Bronchial epithelial cell (primary cell): ENCODE data around the gene TIE1. TPM values are rescaled to one million over a fixed set of nuclear protein-coding genes. Genes with fewer than 3 reads are reported as not detected.

Source experiments
- DNase-seq: peaks from one replicate; pipeline ENCODE4 v3.0.0-alpha.2; 2010; ENCODE audit warnings: low read depth
- FAIRE-seq: peaks from 2 replicates; lab custom pipeline; 2011; peaks lifted over from hg19 to GRCh38; lab: Jason Lieb, UNC
- H3K27me3 ChIP-seq: 2 replicates; pipeline ENCODE4 v1.5.1; 2011; ENCODE audit warnings: low read length; ENCODE audit not compliant: control insufficient read depth, insufficient read depth
- H3K36me3 ChIP-seq: 2 replicates; pipeline ENCODE4 v1.5.1; 2011; ENCODE audit warnings: low read length; ENCODE audit not compliant: control insufficient read depth, insufficient read depth
- H3K4me3 ChIP-seq: 2 replicates; pipeline ENCODE4 v1.5.1; 2011; ENCODE audit warnings: mild to moderate bottlenecking, low read depth, low read length, control low read depth
- total RNA-seq: library from RNA; depleted of rRNA; stranded (reverse); fragments of >200 nt; gene quantifications from 2 replicates; pipeline ENCODE4 v1.2.1, GENCODE V29; 2014
- TF ChIP-seq, protein P1 (sequence below): IDR thresholded peaks from 2 replicates; pipeline ENCODE4 v1.5.1; 2011; ENCODE audit warnings: mild to moderate bottlenecking, moderate library complexity, low read length, control low read depth, inconsistent platforms; ENCODE audit not compliant: insufficient read depth, severe bottlenecking

Gene TIE1
- total RNA-seq, 1 donor from 2014 or later = 0.53 TPM

DNA sequence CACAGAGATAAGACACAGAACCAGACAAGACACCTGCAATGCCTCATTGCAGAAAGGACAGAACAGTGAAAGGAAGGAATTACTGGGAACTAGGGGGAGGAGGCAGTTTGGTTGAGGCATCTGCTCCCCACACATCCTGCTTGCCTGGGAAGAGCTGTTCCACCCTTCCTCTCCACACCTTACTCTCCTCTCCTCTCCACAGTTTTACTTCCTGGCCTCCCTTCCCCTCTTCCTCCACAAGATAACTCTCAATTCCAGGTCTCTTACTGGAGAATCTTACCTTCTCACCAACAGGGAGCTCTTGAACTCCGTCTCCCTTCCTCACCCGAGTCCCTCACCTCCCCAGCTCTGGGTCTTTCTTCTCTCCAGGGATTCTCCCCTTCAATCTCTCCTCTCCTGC is 64.9 kb downstream of the TIE1 start:
- no peaks in the 10 kb centered on the region for H3K27me3 ChIP-seq
- FAIRE-seq (no peak), DNase-seq (no peak)
- H3K4me3 ChIP-seq = peak overlapping the region; percentile 74
- TF ChIP-seq, protein P1, sequence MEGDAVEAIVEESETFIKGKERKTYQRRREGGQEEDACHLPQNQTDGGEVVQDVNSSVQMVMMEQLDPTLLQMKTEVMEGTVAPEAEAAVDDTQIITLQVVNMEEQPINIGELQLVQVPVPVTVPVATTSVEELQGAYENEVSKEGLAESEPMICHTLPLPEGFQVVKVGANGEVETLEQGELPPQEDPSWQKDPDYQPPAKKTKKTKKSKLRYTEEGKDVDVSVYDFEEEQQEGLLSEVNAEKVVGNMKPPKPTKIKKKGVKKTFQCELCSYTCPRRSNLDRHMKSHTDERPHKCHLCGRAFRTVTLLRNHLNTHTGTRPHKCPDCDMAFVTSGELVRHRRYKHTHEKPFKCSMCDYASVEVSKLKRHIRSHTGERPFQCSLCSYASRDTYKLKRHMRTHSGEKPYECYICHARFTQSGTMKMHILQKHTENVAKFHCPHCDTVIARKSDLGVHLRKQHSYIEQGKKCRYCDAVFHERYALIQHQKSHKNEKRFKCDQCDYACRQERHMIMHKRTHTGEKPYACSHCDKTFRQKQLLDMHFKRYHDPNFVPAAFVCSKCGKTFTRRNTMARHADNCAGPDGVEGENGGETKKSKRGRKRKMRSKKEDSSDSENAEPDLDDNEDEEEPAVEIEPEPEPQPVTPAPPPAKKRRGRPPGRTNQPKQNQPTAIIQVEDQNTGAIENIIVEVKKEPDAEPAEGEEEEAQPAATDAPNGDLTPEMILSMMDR = no peak
- H3K36me3 ChIP-seq = peaks cover 30% of the 10 kb centered on the region

DNA sequence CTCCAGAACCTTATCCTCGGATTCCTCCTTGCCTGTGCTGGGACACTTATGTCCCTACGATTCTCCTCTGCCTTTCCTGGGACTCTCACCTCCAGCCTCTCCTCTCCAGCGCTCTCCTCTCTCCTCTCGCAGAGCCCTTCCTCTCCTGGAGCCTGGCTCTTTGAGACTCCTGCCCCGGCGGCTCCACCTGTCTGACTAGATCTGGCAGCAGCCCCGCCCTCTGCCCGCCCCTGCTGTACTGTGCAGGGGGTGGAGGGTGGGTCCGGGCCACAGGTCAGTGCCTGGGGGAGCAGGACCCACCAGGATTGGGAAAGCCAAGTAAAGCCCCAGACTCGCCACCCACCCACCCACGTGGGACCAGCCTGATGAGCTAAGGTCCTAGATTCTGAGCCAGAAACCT is 65.4 kb downstream of the TIE1 start:
- no peak for FAIRE-seq
- TF ChIP-seq, protein P1 = no peak
- Histone ChIP-seq H3K36me3 (peaks cover 30% of the 10 kb centered on the region), H3K4me3 (peak overlapping the region; percentile 74), H3K27me3 (no peaks in the 10 kb centered on the region)
- peak; percentile 46 for DNase-seq

DNA sequence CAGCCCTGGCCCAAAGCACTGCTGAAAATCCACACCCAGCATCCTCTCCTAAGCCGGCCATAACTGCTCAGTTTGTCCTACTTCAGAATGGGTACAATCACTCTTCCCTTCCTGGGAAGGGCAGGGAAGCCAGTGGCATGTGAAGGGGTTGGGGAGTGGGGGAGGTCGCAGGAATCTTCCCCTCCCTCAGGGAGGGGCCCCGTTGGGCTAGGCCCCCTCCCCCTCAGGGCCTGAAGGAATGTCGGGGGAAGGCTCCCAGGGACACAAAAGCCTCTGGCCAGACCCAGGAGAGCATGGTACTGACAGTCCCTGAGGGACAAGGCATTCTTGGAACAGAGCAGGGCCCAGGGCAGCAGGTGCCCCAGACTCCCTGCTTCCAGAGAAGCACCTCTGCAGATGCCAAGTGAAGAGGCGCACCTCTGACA is 65.8 kb downstream of the TIE1 start:
- FAIRE-seq (peak; percentile 32), DNase-seq (no peak)
- peaks cover 30% of the 10 kb centered on the region for H3K36me3 ChIP-seq
- peak overlapping the region; percentile 74 for H3K4me3 ChIP-seq
- no peaks in the 10 kb centered on the region for H3K27me3 ChIP-seq
- TF ChIP-seq, protein P1 = no peak

DNA sequence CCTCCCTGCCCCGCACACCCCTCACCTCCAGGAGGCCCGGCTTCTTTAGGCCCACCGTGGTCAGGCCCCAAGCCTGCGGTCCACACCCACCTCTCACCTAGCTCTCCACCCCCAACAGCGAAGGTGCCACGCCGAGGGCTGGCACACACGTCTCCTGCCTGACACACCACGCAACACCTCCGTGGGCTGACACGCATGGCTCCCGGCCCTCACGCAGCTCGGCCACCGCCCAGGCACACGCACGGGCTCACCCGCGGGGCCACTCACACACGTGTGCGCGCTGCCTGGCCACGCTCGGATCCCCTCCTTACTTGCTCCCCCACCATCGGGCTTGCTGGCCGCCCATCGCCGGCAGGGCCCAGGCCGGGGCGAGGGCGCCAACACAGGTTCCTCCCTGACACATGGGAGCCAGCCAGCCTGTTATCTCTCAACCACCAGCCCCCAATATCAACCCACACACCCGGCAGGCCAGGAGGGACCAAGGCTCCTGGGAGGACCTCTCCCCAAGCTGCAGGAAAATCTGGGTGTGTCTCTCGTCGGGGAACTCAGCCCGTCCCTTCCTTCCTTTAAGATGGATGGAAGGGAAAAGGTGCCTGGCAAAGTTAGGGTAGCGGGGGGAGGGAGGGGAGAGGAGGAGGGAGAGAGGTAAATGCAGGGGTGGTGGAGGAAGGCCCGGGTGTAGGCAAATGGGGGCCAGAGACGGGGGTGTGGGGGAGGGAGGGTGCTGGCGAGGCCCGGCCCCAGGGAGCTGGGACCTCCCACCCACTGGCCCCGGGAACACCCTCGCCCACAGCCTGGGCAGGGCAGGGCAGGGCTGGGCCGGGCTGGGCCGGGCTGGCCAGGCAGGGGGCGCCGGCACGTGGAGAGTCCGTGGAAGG is 66.5 kb downstream of the TIE1 start:
- FAIRE-seq (no peak), DNase-seq (peak; percentile 61)
- TF ChIP-seq, protein P1 = peak; percentile 3
- H3K4me3 ChIP-seq = peak overlapping the region; percentile 74
- no peaks in the 10 kb centered on the region for H3K27me3 ChIP-seq
- peaks cover 27% of the 10 kb centered on the region for H3K36me3 ChIP-seq

DNA sequence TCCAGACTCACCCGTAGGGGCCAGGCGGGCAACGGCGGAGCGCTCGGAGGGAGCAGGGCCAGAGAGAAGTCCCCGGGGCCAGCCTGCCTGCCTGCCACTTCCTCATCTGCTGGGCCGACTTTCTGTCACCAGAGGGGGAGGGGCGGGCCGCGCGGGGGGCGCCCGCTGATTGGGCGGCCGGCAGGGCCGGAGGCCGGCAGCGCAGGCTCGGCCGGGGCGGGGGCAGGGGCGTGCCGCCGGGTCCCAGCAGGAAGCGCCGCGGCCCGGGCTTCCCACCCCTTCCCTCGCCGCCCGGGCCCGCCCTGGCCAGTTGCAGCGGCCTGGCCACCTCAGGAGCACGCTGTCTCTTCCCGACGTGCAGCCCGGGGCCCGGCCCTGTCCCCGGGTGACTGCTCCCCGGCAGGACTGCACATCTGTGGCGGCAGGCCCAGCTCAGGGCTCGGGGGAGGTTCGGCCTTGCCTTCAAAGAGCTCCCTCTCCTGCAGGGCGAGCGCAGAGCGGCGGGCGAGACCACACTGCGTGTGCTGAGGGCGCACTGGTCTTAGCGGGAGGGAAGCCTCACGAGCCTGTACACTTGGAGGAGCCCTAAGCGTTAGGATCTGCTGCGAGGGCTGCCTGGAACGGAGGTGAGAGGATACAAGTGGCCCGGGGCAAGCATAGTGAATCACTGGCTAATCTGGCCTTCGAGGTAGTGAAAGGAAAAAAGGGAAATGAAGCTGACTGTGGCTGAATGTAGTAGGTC is 67.3 kb downstream of the TIE1 start, which contains the start of gene ELOVL1:
Gene ELOVL1 (minus strand): TSS at position 108 of the 742 bp plus-strand sequence. CDS start 2,402 bp downstream, outside the sequence.
- no peaks in the 10 kb centered on the region for H3K27me3 ChIP-seq
- TF ChIP-seq, protein P1 = peak; percentile 41
- peaks cover 26% of the 10 kb centered on the region for H3K36me3 ChIP-seq
- H3K4me3 ChIP-seq = peak within 1 kb of the TSS; percentile 74
- DNase-seq (peak; percentile 88), FAIRE-seq (no peak)
